ENCODE results near the gene ZNF841.
"Not testable (repeated sequence)": the region's sequence is repeated elsewhere in the genome, so short reads cannot be mapped to it uniquely, and the experiment has no call there.

ZNF841 gene

DNA sequence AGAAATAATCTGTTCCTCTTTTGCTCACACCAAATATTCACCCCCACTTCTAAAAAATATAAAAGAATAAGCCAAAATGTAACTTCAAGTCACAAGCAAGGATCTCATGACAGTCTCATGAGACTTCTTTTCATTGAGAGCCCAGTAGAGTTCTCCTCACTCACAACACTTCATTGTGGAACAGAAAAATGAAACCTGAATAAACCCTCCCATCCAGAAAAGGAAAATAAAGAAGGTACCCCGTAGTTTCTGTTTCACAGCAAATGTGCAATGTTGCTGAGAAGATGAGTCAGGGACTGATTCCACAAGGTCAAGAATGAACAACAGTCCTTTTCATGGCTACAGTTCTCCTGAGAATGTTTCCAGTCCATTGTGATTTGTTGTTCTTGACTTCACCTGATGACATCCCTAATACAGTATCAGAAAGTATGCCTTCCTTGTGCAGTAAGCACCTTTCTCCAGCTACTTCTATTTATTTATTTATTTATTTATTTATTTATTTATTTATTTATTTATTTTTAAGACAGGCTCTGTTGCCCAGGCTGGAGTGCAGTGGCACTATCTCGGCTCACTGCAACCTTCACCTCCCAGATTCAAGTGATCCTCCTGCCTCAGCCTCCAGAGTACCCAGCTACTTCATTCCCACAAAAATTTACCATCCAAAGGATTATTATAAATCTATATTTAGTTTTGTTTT lies 6.4 kb upstream of the ZNF841 start:
- no peaks in the 10 kb centered on the region for H3K4me1 ChIP-seq (ENCODE audit: insufficient read depth, insufficient read length)
- no peak for TF ChIP-seq YY1 (IDR thresholded peaks at IDR 0.05; ENCODE audit: insufficient read depth, insufficient read length)
- no peak for TF ChIP-seq SUZ12 (IDR thresholded peaks at IDR 0.05; ENCODE audit: extremely low read depth, insufficient read depth, insufficient read length)
- no peak for DNase-seq (ENCODE audit: low read depth, low spot score)
- no peaks in the 10 kb centered on the region for H3K36me3 ChIP-seq (ENCODE audit: insufficient read depth, insufficient read length, low read length)
- H3K9me3 ChIP-seq (ENCODE audit: insufficient read depth, low read length), result peaks cover 56% of the 10 kb centered on the region
- no peaks in the 10 kb centered on the region for H3K27me3 ChIP-seq (ENCODE audit: insufficient read depth, insufficient read length)
- no peak overlapping the region for H3K9ac ChIP-seq (ENCODE audit: insufficient read length, low read depth)
- no peak overlapping the region for H3K4me3 ChIP-seq (ENCODE audit: insufficient read length, low read depth)

DNA sequence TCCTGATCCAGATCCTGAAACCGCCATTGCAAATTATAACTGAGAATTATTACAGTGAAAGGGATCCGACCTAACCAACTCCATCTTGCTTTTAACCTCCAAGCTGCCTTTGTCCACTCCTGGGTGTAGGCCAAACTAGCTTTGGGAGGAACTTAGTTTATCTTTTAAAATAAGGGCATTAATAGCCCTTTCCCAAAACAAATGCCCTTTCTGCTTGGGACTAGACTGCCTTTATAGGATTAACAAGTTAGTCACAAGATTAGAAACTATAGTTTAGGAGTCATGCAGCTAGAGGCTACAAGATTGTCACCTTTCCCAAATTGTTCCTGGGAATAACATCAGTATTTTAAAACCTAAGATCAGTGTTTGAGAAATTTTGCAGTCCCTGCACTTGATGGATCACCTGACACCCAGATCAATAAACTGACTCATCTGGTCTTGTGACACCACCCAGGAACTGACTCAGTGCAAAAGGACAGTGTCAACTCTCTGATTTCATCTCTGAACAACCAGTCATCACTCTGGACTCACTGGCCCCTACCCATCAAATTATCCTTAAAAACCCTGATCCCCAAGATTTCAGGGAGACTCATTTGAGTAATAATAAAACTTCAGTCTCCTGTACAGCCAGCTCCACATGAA lies 4.1 kb upstream of the ZNF841 start:
- no peak for DNase-seq (ENCODE audit: low read depth, low spot score)
- Histone ChIP-seq H3K27me3 (ENCODE audit: insufficient read depth, insufficient read length) (no peaks in the 10 kb centered on the region), H3K4me3 (ENCODE audit: insufficient read length, low read depth) (no peak overlapping the region), H3K9me3 (ENCODE audit: insufficient read depth, low read length) (peaks cover 58% of the 10 kb centered on the region), H3K36me3 (ENCODE audit: insufficient read depth, insufficient read length, low read length) (no peaks in the 10 kb centered on the region), H3K9ac (ENCODE audit: insufficient read length, low read depth) (no peak overlapping the region), H3K4me1 (ENCODE audit: insufficient read depth, insufficient read length) (no peaks in the 10 kb centered on the region)
- TF ChIP-seq SUZ12 (IDR thresholded peaks at IDR 0.05; ENCODE audit: extremely low read depth, insufficient read depth, insufficient read length) (no peak), ZNF274 (IDR thresholded peaks at IDR 0.05; ENCODE audit: low read depth, low read length) (no peak), YY1 (IDR thresholded peaks at IDR 0.05; ENCODE audit: insufficient read depth, insufficient read length) (no peak)

DNA sequence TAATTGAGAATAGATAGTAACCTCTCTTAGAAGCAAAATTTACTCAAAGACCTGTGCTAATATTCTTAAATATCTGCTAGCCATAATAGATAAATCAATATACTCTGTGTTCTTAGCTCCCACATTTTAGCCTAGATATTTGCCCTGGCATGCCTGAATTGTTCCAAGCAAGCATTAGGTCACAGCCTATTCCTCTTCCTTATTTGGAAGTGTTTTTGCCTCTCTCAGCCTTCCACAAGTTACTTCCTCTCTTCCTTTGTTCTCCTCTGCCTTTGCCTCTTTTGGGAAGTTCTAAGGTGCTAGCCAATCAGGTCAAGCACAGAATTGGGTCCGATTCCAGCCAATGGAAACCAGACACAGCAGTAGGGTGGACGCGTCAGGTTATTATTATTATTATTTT lies 851 bp upstream of the ZNF841 start:
- not testable (repeated sequence) for H3K4me1 ChIP-seq (ENCODE audit: insufficient read depth, insufficient read length); H3K9ac ChIP-seq (ENCODE audit: insufficient read length, low read depth); H3K4me3 ChIP-seq (ENCODE audit: insufficient read length, low read depth); H3K27me3 ChIP-seq (ENCODE audit: insufficient read depth, insufficient read length); DNase-seq (ENCODE audit: low read depth, low spot score)
- Histone ChIP-seq H3K36me3 (ENCODE audit: insufficient read depth, insufficient read length, low read length) (peaks cover 10% of the 10 kb centered on the region), H3K9me3 (ENCODE audit: insufficient read depth, low read length) (peaks cover 50% of the 10 kb centered on the region)

DNA sequence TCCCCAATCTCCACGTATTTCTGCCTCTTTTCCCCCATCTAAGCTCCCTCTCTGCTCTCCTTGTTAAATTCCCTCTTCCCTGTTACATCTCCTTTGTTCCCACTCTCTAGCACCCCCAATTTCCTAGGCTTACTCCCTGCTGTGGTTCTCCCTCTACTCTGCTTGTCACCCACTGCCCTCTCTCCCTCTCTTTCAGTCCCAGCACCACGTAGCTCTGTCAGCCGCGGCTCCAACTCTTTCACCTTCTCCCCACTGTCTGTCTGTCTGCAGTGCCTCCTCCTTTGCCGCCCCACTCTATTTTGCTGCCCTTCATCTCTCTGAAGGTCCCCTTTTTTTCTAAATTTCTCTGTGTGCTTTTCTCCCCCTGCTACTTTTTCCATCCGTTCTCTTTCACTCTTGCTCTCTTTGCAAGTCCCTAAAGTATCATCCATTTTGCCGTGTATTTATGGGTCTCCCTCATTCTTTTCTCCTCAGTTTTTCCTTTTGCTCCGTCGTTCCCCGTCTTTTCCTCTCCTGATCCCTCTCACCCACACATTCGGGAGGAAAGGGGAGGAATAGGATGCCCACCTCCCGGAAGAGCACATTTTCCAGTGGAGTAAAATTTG lies 937 bp downstream of the ZNF841 start:
- H3K36me3 ChIP-seq (ENCODE audit: insufficient read depth, insufficient read length, low read length), result peaks cover 12% of the 10 kb centered on the region
- TF ChIP-seq SUZ12 (IDR thresholded peaks at IDR 0.05; ENCODE audit: extremely low read depth, insufficient read depth, insufficient read length) (no peak), ZNF274 (IDR thresholded peaks at IDR 0.05; ENCODE audit: low read depth, low read length) (no peak), YY1 (IDR thresholded peaks at IDR 0.05; ENCODE audit: insufficient read depth, insufficient read length) (no peak)
- no peaks in the 10 kb centered on the region for H3K27me3 ChIP-seq (ENCODE audit: insufficient read depth, insufficient read length)
- DNase-seq (ENCODE audit: low read depth, low spot score), result no peak
- H3K4me1 ChIP-seq (ENCODE audit: insufficient read depth, insufficient read length), result no peaks in the 10 kb centered on the region
- H3K4me3 ChIP-seq (ENCODE audit: insufficient read length, low read depth), result peak overlapping the region; percentile 81
- H3K9ac ChIP-seq (ENCODE audit: insufficient read length, low read depth), result peak overlapping the region; percentile 92
- H3K9me3 ChIP-seq (ENCODE audit: insufficient read depth, low read length), result peaks cover 54% of the 10 kb centered on the region

DNA sequence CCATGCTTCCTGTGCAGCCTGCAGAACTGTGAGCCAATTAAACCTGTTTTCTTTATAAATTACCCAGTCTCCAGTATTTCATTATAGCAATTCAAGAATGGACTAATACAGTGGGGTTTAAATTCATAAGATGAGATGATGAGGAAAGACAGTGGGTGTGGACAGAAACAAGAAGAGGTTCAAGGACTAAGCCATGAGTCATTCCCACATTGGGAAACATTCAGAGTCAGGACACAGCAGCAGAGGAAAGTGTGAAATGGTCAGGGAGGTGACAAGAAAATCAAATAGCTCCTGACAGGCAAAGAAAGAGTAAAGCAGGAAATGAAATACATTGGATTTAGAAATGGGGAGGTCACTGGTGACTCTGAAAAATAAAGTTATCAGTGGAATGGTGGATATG lies 9.1 kb downstream of the ZNF841 start:
- H3K36me3 ChIP-seq (ENCODE audit: insufficient read depth, insufficient read length, low read length), result peaks cover 65% of the 10 kb centered on the region
- TF ChIP-seq SUZ12 (IDR thresholded peaks at IDR 0.05; ENCODE audit: extremely low read depth, insufficient read depth, insufficient read length), result no peak
- TF ChIP-seq YY1 (IDR thresholded peaks at IDR 0.05; ENCODE audit: insufficient read depth, insufficient read length), result no peak
- no peak for TF ChIP-seq ZNF274 (IDR thresholded peaks at IDR 0.05; ENCODE audit: low read depth, low read length)

DNA sequence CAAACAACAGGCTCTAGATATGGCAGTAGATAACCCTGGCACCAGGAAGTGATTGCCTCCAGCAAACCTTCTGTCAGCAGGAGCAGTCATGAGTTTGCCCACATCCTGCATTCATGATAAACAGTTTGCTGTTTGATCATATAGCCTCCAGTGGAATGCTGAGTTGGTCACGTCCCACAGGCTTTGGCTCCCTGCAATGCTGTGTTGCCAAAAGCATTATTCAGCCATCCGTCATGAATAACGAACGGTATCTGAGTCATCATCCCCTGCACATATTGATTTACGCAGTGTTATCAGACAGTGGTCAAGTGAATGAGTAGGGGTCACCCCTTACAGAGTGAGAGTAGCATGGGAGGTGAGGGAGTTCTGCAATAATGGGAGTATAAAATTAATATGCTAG lies 25.1 kb downstream of the ZNF841 start:
- Histone ChIP-seq H3K36me3 (ENCODE audit: insufficient read depth, insufficient read length, low read length) (peaks cover 58% of the 10 kb centered on the region), H3K9ac (ENCODE audit: insufficient read length, low read depth) (no peak overlapping the region), H3K27me3 (ENCODE audit: insufficient read depth, insufficient read length) (no peaks in the 10 kb centered on the region), H3K4me1 (ENCODE audit: insufficient read depth, insufficient read length) (no peaks in the 10 kb centered on the region), H3K9me3 (ENCODE audit: insufficient read depth, low read length) (peaks cover 77% of the 10 kb centered on the region), H3K4me3 (ENCODE audit: insufficient read length, low read depth) (no peak overlapping the region)
- TF ChIP-seq ZNF274 (IDR thresholded peaks at IDR 0.05; ENCODE audit: low read depth, low read length) (no peak), SUZ12 (IDR thresholded peaks at IDR 0.05; ENCODE audit: extremely low read depth, insufficient read depth, insufficient read length) (no peak), YY1 (IDR thresholded peaks at IDR 0.05; ENCODE audit: insufficient read depth, insufficient read length) (no peak)
- no peak for DNase-seq (ENCODE audit: low read depth, low spot score)

More for the DNA sequence above, 9.1 kb downstream of the ZNF841 start:
- H3K9ac ChIP-seq (ENCODE audit: insufficient read length, low read depth), result no peak overlapping the region
- H3K9me3 ChIP-seq (ENCODE audit: insufficient read depth, low read length), result peaks cover 28% of the 10 kb centered on the region
- DNase-seq (ENCODE audit: low read depth, low spot score), result no peak
- H3K4me3 ChIP-seq (ENCODE audit: insufficient read length, low read depth), result no peak overlapping the region
- H3K27me3 ChIP-seq (ENCODE audit: insufficient read depth, insufficient read length), result no peaks in the 10 kb centered on the region
- H3K4me1 ChIP-seq (ENCODE audit: insufficient read depth, insufficient read length), result no peaks in the 10 kb centered on the region

DNA sequence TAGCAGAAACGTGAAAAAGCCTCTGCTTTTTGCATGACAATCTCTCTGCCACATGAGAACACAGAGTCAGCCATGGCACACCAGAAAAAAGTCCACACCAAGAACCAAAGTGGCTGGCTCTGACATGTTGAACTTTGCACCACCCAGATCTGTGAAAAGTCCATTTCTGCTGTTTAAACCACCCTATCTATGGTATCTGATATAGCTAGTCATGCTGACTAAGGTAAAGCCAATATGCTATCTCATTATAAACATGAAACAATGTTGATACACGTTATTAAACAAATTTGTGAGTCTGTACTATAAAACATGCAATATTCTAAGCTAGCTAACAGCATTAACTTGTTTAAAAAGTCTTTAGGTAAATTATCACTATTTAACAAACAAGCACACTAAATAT lies 25.9 kb downstream of the ZNF841 start:
- Histone ChIP-seq H3K9me3 (ENCODE audit: insufficient read depth, low read length) (peaks cover 85% of the 10 kb centered on the region), H3K27me3 (ENCODE audit: insufficient read depth, insufficient read length) (no peaks in the 10 kb centered on the region), H3K9ac (ENCODE audit: insufficient read length, low read depth) (no peak overlapping the region), H3K36me3 (ENCODE audit: insufficient read depth, insufficient read length, low read length) (peaks cover 58% of the 10 kb centered on the region), H3K4me1 (ENCODE audit: insufficient read depth, insufficient read length) (no peaks in the 10 kb centered on the region), H3K4me3 (ENCODE audit: insufficient read length, low read depth) (no peak overlapping the region)
- TF ChIP-seq YY1 (IDR thresholded peaks at IDR 0.05; ENCODE audit: insufficient read depth, insufficient read length) (no peak), SUZ12 (IDR thresholded peaks at IDR 0.05; ENCODE audit: extremely low read depth, insufficient read depth, insufficient read length) (no peak), ZNF274 (IDR thresholded peaks at IDR 0.05; ENCODE audit: low read depth, low read length) (no peak)
- DNase-seq (ENCODE audit: low read depth, low spot score), result no peak

All from NT2/D1 (cell line).